A549 treated with Hydrocortisone at 1 μM for 4 hours (cell line): Measurements from ENCODE around the gene ADISSP. TPM values are rescaled to one million over a fixed set of nuclear protein-coding genes. Genes with fewer than 3 reads are reported as not detected.

Experiments
- total RNA-seq: library from RNA; stranded (reverse); fragments of 200-300 nt; extraction: Qiagen RNA extraction; gene quantifications from 5 replicates; pipeline ENCODE4 v1.2.3, GENCODE V29; 2022

Gene ADISSP
- total RNA-seq: 102 to 158 TPM (median 151 TPM) in 5 replicates

DNA sequence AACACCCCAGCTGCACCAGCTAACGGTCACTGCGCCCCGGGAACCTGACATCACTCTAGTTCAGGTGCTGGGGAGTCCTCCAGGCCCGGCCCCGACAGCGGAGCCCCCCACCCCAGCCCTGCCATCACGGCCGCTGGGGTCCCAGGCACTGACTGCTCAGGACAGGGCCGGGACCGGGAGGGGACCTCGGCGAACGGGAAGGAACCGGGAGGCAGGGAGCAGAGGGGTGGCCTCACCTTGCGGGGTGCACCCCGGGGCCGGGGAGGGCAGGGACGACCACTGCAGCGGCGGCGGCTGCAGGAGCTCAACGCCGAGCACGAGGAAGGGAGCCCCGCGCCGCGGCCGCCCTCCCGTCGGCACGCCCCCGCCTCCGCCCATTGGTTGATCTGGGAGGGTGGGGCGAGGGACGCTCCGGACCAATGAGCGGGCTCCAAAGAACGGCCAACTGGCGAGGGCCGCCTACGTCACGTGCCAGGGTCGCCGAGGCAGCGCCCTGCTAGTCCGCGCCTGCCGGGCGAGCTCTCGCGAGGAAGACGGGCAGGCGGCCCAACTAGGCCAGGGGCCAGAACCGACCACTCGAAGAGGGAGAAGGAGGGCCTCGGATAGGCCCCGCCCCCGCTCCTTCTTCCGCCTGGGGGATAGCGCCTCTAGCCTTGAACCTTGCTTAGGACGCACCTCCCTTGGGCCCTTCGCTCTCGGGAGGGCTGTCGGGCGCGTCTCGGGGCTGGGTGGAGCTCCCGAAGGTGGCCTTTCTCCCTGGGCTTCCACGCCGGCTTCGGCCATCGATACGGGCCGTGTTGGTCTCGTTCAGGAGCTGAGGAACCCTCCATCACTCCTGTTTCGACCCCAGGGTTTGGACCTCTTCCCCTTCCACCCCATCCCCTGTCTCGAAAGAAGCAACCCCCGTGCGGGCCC lies at the start of gene ADISSP:
TSS of gene ADISSP (minus strand) at position 327 of the 915 bp plus-strand sequence. CDS start 7,653 bp downstream, outside the sequence.

DNA sequence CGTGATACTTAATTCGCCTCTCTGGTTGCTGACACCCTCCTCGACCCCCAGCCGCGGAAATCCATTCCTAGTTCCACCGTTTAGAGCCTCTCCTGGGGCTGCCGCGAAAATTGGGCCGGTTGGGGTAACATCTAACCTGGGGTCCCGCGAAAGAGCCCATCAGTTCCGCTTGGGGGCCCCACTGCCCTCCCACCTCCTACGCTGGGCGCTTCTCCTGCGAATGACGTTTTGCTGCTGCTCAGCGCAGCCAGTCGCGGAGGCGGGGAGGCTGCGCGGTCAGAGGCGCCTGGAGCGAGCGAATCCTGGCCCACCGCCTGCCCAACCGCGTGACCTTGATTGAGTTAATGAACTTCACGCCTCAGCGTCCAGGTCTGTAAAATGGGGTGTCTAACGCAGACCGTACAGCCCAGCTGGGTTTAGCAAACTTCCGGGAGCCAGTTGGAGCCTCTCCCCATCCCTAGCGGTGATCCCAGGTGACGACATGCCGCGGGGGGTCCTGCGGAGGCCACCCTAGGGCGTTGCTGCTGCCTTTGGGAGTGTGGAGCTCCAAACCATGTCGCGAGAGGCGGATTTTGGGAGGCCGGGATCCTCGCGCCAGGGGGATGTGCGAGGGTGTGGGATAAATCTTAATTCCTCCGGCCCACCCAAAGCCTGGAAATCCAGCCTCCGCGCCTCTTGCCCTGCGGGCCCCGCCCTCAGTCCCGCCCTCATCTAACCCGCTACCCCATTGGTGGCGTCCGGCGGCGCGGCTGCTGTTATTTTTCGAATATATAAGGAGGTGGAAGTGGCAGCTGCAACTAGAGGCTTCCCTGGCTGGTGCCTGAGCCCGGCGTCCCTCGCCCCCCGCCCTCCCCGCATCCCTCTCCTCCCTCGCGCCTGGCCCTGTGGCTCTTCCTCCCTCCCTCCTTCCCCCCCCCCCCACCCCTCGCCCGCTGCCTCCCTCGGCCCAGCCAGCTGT lies 28.2 kb upstream of the ADISSP start, which contains the start of gene CDC25B:
TSS of gene CDC25B (plus strand) at position 800 of the 958 bp plus-strand sequence. CDS start 222 bp downstream, outside the sequence.

DNA sequence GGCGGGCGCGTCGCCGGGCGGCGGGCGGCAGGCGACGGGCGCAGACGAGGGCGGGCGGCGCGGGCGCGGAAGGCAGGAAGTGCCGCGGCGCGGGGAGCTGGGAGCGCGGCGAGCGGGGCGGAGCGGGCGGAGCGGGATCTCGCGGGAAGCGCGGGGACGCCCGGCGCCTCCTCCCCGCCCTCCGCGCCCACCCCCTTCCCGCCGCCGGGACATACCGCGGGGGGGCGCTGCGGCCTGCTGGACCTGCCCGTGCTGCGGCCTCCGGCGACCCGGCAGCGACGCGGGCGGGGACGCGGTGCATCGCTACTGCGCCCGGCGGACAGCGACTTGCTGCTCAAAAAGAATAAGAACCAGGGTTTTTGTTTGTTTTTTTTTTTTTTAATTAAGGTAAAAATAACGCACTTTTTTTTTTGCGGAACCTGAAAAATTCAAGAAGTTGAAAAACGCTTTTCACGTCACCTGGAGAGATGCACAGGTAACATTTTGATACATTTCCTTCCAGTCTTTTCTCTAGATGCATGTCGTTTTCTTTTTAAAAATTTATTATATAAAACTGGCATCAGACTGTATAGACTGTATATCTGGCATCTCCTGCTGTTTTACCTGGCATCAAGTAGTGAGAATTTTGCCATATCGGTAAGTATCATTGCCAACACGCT lies 19.2 kb upstream of the ADISSP start, which contains the start of gene CENPB:
TSS of gene CENPB (minus strand) at position 76 of the 659 bp plus-strand sequence. CDS start 257 bp downstream, outside the sequence.

DNA sequence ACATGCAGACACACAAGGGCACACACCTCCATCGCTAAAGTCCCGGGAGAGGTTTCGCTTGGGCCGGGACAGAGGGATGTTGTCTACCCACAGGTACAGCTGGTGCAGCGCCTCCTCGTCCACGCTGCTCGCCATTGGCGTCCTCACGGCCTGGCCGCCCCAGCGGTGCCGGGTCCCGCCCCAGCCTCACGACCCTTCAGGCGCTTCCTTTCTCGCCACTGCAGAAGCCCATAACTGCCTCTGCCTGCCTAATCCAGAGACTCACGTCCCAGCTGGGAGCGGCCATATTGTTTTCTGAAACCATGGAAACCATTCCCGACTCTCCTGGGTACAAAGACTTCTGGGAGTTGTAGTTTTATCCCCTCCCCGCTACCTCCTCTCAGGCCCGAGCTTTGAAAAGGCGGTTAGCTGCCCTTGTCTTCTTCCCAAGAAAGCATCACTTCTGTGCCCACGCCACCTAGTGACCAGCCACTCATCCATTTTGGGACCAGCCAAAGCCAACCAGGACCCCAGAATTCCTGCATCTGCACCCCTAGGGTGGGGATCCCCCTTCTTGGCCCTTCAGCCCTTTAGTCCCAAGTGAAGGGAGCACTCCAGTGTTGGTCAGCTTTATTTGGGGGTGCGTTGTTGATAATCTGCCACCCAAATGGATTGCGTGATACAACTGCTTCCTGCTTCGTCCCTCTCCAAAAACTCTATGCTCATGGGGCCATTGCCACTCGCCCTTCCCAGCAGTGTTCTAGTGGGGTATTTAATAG lies 13.8 kb upstream of the ADISSP start, which contains the start of gene SPEF1:
TSS of gene SPEF1 (minus strand) at position 296 of the 758 bp plus-strand sequence. CDS start at position 135, 161 bp downstream.

DNA sequence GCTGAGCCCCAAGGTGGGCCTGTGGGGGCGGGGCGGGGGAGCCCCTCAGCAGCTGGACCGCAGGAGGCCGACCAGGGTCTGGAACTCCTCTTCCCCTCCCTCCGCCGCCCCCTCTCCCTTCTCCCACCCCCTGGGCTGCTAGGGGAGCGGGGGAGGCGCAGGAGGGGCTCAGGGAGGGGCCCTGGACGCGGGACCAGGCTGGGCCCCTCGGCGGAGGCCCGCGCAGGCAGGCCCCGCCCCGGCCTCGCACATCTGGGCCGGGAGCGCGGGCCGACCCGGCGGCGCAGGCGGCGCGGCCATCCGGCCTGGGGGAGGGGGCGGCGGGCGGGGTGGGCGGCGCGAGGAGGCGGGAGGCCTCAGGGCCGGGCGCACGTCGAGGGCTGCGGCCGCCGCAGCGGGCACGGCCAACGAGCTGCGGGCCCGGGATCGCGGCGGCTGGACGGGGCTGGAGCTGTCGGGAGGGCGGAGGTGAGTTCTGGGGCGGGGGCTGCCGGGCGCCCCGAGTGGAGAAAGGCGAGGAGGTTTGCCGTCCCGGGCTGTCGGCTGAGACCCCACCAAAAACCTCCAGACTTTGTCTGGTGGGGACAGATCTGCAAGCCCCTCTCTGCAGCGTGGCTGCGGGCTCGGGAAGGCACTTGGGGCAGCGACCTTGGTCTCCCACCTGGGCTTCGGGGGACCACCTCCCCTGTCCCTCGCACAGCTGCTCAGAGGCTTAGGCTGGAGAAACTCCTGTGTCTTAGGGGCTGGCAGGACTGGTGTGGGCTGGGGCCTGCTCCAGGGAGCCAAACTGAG lies 35.0 kb downstream of the ADISSP start, which contains the start of gene HSPA12B:
TSS of gene HSPA12B (plus strand) at position 359 of the 792 bp plus-strand sequence. CDS start 5,990 bp downstream, outside the sequence.

DNA sequence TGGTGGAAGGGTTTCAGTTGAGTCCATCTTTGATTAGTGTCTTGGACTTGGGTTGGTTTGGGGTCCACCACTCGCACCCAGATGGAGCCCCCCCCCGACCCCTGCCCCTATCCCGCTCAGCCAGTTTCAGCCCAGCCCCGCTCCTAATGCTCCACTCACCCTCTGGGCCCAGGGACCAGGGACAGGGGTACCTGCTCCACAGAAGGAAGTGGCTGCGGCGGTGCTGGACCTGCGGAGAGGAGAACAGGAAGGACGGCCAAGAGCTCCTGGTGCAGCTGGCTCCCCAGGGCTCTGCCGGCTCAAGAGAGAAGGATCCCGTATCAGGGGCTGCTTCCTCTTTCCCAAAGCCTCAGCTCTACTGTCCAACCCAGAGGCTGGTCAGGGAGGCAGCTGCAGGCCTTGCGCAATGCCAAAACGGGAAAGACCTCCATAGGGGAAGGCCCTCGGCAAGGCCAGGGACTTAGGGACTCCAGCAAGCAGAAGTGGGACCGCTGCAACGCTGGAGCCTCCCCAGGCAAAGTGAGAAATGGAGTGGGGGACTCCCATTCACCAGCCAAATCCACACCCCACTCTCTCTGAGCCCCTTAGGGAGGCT lies 55.2 kb downstream of the ADISSP start, which contains the start of gene SIGLEC1:
TSS of gene SIGLEC1 (minus strand) at position 322 of the 595 bp plus-strand sequence. CDS start 5,472 bp downstream, outside the sequence.

Other genes starting within 250 kb of the ADISSP start
- not detected in 5 replicates for gene GFRA4, start 104.4 kb downstream of the ADISSP start, total RNA-seq
- gene ADAM33, start 85.7 kb downstream of the ADISSP start, total RNA-seq: 0.05 to 0.17 TPM (median 0.09 TPM) in 4 of 5 replicates, not detected in the other
- 0.02 to 0.03 TPM (median 0.02 TPM) in 3 of 5 replicates, not detected in the others for gene SIGLEC1, start 55.2 kb downstream of the ADISSP start, total RNA-seq
- gene HSPA12B, start 35.1 kb downstream of the ADISSP start, total RNA-seq: 0.43 to 0.70 TPM (median 0.54 TPM) in 5 replicates
- gene SPEF1, start 13.7 kb upstream of the ADISSP start, total RNA-seq: 1.3 to 2.3 TPM (median 1.9 TPM) in 5 replicates
- gene CENPB, start 19.0 kb upstream of the ADISSP start, total RNA-seq: 101 to 123 TPM (median 120 TPM) in 5 replicates
- gene CDC25B, start 28.6 kb upstream of the ADISSP start, total RNA-seq: 208 to 221 TPM (median 209 TPM) in 5 replicates
- 15.1 to 18.7 TPM (median 17.1 TPM) in 5 replicates for gene AP5S1, start 52.8 kb upstream of the ADISSP start, total RNA-seq
- gene MAVS, start 79.1 kb upstream of the ADISSP start, total RNA-seq: 18.1 to 27.2 TPM (median 23.2 TPM) in 5 replicates
- 53.1 to 62.2 TPM (median 54.5 TPM) in 5 replicates for gene PANK2, start 121.6 kb upstream of the ADISSP start, total RNA-seq
- 12.8 to 17.2 TPM (median 15.7 TPM) in 5 replicates for gene RNF24, start 247.8 kb upstream of the ADISSP start, total RNA-seq